DOHH2 (cell line): ENCODE measurements around the gene CCDC195.

ENCODE experiments used
- CTCF ChIP-seq: fragments of 200-600 bp; sonication (generic); IDR thresholded peaks from one replicate; pipeline ENCODE4 v1.5.1; 2014; ENCODE audit warnings: antibody characterized with exemption, mild to moderate bottlenecking, low read depth, low read length; ENCODE audit not compliant: poor library complexity, severe bottlenecking
- EZH2phosphoT487 ChIP-seq: fragments of 200-600 bp; sonication (generic); IDR thresholded peaks from 2 replicates; pipeline ENCODE4 v1.6.1; 2017; ENCODE audit warnings: borderline replicate concordance, mild to moderate bottlenecking, antibody characterized with exemption, low read length, moderate library complexity, mixed read lengths

GRCh38 chr2:224669449-224669848 lies 46.7 kb downstream of the CCDC195 start:
- no peak for TF ChIP-seq CTCF
- TF ChIP-seq EZH2phosphoT487, result no peak
